ENCODE data around the gene CTNNA3. TPM values are rescaled to one million over a fixed set of nuclear protein-coding genes. Genes with fewer than 3 reads are reported as not detected.

CTNNA3 gene
- polyA plus RNA-seq, 1 experiment: 0.26 TPM

DNA sequence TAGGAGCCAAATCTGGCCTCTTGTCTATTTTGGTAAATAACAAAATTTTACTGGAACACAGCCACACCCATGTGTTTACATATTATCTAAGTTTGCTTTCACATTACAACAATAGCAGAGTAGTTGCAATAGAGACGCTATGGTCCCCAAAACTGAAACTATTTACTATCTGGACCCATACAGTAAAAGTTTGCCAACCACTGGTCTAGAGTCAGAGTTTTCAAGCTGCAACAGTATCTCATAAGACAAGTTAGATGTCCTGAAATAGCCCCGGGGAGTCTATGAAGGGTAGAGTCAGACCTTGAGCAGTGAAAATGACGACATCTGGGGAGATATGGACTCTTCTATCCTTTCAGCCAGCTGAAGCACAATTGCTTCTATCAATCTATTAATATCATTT is 74.2 kb downstream of the CTNNA3 start:
- Histone ChIP-seq H3K9me3 (ENCODE audit: control insufficient read depth, insufficient read depth, low read length) (no peaks in the 10 kb centered on the region), H3K4me3 (ENCODE audit: low read depth, low read length) (no peak overlapping the region), H3K27ac (ENCODE audit: low read depth, low read length) (no peak overlapping the region), H3K27me3 (ENCODE audit: control insufficient read depth, insufficient read depth, low read length) (no peaks in the 10 kb centered on the region)
- TF ChIP-seq CTCF (IDR thresholded peaks at IDR 0.05; ENCODE audit: low read depth, low read length): no peak
- no peak for DNase-seq (ENCODE audit: low read depth, low spot score)
- POLR2A ChIA-PET: no interaction called here
- CTCF ChIA-PET: interaction anchor here (1.2 kb wide), 1 partner anchor 157 kb away, joined by 5 read pairs; no protein-coding TSS in a partner anchor

DNA sequence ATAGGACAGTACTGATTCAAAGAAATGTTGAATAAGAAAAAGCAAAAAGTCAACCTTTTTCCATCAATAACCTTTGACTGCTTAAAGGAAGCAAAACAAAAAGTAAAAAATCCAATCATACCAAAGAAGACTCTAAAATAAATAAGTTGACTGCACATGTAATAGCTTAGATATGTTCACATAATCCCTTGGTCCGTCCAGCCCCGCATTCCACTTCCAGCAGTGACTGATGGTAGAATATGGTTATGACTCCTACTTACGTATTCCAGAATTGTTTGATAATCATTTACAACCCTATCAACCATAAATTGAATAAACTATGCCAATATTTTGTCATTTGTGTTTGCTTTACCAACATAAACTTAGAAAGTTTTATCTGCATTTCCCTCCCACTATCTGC is 77.9 kb downstream of the CTNNA3 start:
- H3K27ac ChIP-seq (ENCODE audit: low read depth, low read length): no peak overlapping the region
- POLR2A ChIA-PET: interaction anchor here (0.6 to 2.6 kb wide), 3 partner anchors 12 to 49 kb away, joined by 3 to 8 read pairs (median 5); no protein-coding TSS in a partner anchor

DNA sequence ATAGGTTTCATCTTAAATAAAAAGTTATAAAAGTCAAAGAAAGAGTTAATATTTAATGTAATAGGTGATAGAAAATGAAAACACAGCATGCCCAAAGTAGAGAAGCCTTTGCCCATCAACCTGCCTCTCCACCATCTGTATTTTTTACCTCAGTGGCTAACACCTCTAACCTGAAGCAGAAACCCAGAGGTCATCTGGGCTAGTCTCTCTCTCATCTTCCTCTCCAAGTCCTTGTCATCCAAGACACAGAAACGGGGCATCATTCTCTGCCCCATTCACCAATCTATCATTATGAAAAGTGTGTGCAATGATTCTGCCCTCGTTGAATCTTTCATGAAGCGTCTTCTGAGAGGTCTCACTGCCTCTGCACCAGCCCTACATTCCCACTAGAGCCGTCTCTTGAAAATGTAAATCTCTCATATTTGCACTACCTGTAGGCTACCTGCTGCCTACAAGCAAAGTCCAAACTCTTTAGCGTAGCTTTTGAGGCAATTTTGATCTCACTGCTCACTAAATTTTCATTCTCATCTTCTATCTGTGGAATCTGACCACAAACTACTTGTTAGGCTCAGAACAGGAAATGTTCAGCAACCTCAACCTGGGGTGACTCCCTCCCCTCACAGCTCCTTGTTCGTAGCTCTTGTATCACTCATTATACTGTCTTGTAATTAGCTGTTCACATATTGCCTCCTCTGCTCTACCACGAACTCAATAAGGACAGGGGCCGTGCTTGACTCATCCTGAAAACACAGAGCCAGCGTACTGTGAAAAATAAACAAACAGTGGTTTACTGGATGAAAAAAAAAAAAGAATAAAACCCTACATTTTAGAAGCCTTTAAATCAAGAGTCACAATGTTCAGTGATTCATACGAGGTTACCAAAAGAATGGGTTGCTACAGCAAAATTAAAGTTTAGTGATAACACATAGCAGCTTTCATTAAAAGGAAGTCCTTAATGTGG is 83.1 kb downstream of the CTNNA3 start:
- no peak overlapping the region for H3K4me3 ChIP-seq (ENCODE audit: low read depth, low read length)
- POLR2A ChIA-PET: interaction anchor here (0.6 to 1.4 kb wide), 2 partner anchors 11 to 827 kb away, joined by 3 to 7 read pairs; no protein-coding TSS in a partner anchor

More for the DNA sequence above, 77.9 kb downstream of the CTNNA3 start:
- Histone ChIP-seq H3K4me3 (ENCODE audit: low read depth, low read length) (no peak overlapping the region), H3K9me3 (ENCODE audit: control insufficient read depth, insufficient read depth, low read length) (peaks cover 3% of the 10 kb centered on the region; the same call in 1 of the 2 replicates), H3K27me3 (ENCODE audit: control insufficient read depth, insufficient read depth, low read length) (no peaks in the 10 kb centered on the region)
- DNase-seq (ENCODE audit: low read depth, low spot score): peak; percentile 63
- no peak for TF ChIP-seq CTCF (IDR thresholded peaks at IDR 0.05; ENCODE audit: low read depth, low read length)
- CTCF ChIA-PET: interaction anchor here (0.6 kb wide), 1 partner anchor 161 kb away, joined by 3 read pairs; no protein-coding TSS in a partner anchor

DNA sequence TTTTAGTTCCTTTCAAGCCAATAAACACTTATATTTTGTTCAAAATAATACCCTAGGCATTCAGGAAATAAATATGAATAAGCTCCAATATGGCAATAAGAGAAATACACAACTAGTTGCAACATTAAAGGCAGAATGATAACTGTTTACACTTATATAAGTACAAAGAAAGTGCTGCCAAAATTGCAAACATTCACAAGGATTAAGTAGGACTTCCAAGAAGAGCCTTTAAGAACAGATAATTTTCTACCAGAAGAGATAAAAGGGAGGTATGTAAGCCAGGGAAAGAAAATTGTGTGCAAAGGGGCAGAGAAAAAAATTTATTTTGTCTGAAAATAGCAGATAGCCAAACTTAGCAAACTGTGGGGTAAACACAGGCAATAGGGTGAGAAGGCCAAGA is 83.8 kb downstream of the CTNNA3 start:
- ChIA-PET CTCF (interaction anchor here (1.4 kb wide), 1 partner anchor 85 kb away, joined by 7 read pairs; no protein-coding TSS in a partner anchor), POLR2A (no interaction called here)
- no peak for DNase-seq (ENCODE audit: low read depth, low spot score)
- H3K4me3 ChIP-seq (ENCODE audit: low read depth, low read length): no peak overlapping the region
- H3K27ac ChIP-seq (ENCODE audit: low read depth, low read length): no peak overlapping the region
- TF ChIP-seq CTCF (IDR thresholded peaks at IDR 0.05; ENCODE audit: low read depth, low read length): no peak
- H3K27me3 ChIP-seq (ENCODE audit: control insufficient read depth, insufficient read depth, low read length): no peaks in the 10 kb centered on the region
- peaks cover 3% of the 10 kb centered on the region; the same call in 1 of the 2 replicates for H3K9me3 ChIP-seq (ENCODE audit: control insufficient read depth, insufficient read depth, low read length)

More for the DNA sequence above, 83.1 kb downstream of the CTNNA3 start:
- CTCF ChIA-PET: interaction anchor here (1.4 kb wide), 1 partner anchor 85 kb away, joined by 7 read pairs; no protein-coding TSS in a partner anchor
- H3K27ac ChIP-seq (ENCODE audit: low read depth, low read length): no peak overlapping the region
- no peaks in the 10 kb centered on the region for H3K27me3 ChIP-seq (ENCODE audit: control insufficient read depth, insufficient read depth, low read length)
- TF ChIP-seq CTCF (IDR thresholded peaks at IDR 0.05; ENCODE audit: low read depth, low read length): no peak
- peaks cover 3% of the 10 kb centered on the region; the same call in 1 of the 2 replicates for H3K9me3 ChIP-seq (ENCODE audit: control insufficient read depth, insufficient read depth, low read length)
- DNase-seq (ENCODE audit: low read depth, low spot score): no peak
